Immature natural killer cell (primary cell): Measurements from ENCODE around the gene CCR9. TPM values are rescaled to one million over a fixed set of nuclear protein-coding genes. Genes with fewer than 3 reads are reported as not detected.
"Not testable (repeated sequence)": the region's sequence is repeated elsewhere in the genome, so short reads cannot be mapped to it uniquely, and the experiment has no call there.

ENCODE experiments used
- DNase-seq, 3 donors: peaks; one replicate each; pipeline ENCODE4 v3.0.0; 2022; ENCODE audit warnings: mixed read lengths in 1 of 3
- H3K27ac Mint-ChIP-seq, 6 donors: one replicate each; pipeline ENCODE4 v1.8.0; 2020; ENCODE audit warnings: mixed read lengths in 6 of 6, mild to moderate bottlenecking in 5 of 6, inconsistent platforms in 4 of 6, moderate library complexity in 3 of 6
- H3K27me3 Mint-ChIP-seq, 3 donors: one replicate each; pipeline ENCODE4 v1.8.0; 2020 to 2021; ENCODE audit warnings: low read depth in 3 of 3, mild to moderate bottlenecking in 3 of 3, mixed read lengths in 3 of 3, moderate library complexity in 3 of 3, inconsistent platforms in 1 of 3
- H3K36me3 Mint-ChIP-seq, 3 donors: one replicate each; pipeline ENCODE4 v1.8.0; 2020; ENCODE audit warnings: mixed read lengths in 3 of 3, inconsistent platforms in 2 of 3, mild to moderate bottlenecking in 2 of 3
- H3K4me1 Mint-ChIP-seq, 2 donors: one replicate each; pipeline ENCODE4 v1.8.0; 2020; ENCODE audit warnings: inconsistent platforms in 2 of 2, mild to moderate bottlenecking in 2 of 2, mixed read lengths in 2 of 2, moderate library complexity in 1 of 2
- H3K4me3 Mint-ChIP-seq, 5 donors: one replicate each; pipeline ENCODE4 v1.8.0; 2020; ENCODE audit warnings: mild to moderate bottlenecking in 5 of 5, mixed read lengths in 5 of 5, inconsistent platforms in 3 of 5, moderate library complexity in 3 of 5
- H3K9me3 Mint-ChIP-seq, 6 donors: one replicate each; pipeline ENCODE4 v1.8.0; 2020; ENCODE audit warnings: mild to moderate bottlenecking in 6 of 6, mixed read lengths in 6 of 6, inconsistent platforms in 4 of 6, moderate library complexity in 3 of 6
- polyA plus RNA-seq, 3 donors: library from polyadenylated mRNA; unstranded; fragments of 300-500 nt; fragmentation: Illumina TruSeq; gene quantifications; one replicate each; pipeline ENCODE4 v1.2.3, GENCODE V29; 2021

The CCR9 gene, protein sequence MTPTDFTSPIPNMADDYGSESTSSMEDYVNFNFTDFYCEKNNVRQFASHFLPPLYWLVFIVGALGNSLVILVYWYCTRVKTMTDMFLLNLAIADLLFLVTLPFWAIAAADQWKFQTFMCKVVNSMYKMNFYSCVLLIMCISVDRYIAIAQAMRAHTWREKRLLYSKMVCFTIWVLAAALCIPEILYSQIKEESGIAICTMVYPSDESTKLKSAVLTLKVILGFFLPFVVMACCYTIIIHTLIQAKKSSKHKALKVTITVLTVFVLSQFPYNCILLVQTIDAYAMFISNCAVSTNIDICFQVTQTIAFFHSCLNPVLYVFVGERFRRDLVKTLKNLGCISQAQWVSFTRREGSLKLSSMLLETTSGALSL
- polyA plus RNA-seq, result not detected

DNA sequence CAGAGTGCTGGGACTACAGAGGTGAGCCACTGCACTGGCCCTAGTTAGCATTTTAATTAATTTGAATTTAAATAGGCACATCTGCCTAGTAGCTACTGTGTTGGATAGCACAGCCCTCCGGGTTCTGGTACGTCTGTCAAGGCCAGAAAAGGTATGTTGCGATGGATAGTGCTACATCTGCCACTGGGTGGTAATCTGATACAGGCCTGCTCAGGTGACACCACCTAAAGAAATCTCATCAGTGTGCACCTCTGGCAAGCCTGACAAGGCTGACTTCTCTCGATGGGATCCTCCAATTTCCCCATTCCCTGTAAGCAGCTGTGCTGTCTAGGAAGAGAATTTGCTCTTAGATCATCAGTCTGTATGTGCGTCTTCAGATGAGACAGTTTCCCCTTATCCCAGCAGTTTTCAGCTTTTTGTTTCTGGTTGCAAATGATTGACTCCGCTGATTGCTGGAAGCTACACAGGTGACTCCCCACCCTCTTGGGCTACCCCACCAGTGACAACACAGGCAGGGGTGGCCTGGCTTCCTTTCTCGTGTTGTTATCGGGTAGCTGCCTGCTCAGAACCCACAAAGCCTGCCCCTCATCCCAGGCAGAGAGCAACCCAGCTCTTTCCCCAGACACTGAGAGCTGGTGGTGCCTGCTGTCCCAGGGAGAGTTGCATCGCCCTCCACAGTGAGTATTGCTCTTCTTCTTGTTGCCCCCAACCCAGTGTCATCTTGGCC lies at the start of gene CCR9:
Gene CCR9 (plus strand): TSS at position 565 of the 727 bp plus-strand sequence. CDS start 8,391 bp downstream, outside the sequence.
- Mint-ChIP-seq H3K27me3 (peaks cover 12 to 15% (median 13%) of the 10 kb centered on the region in 3 donors), H3K9me3 (no peaks in the 10 kb centered on the region)

DNA sequence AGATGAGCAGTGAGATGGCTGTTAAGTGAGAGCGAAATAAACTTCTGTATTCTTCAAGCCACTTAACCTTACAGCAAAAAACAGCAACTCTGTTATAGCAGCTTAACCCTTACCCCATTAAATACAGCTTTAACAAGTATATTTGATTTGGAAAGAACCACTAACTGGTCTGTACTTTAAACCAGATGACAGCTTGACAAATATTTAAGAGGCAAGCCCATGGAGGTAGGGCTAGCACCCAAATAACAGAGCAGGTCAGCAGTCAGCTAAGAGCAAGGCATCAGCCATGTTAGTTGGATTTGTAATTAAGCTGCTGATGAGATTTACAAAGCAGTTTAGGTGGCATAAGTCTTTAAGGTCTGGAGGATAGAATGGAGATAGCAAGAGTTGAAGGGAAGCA lies 47.9 kb upstream of the CCR9 start:
- no peak overlapping the region for H3K4me3 Mint-ChIP-seq
- H3K27me3 Mint-ChIP-seq, result peaks cover 7 to 9% (median 8%) of the 10 kb centered on the region in 3 donors
- H3K4me1 Mint-ChIP-seq, result peaks cover 20 to 26% of the 10 kb centered on the region in 2 donors
- DNase-seq, result no peak
- H3K27ac Mint-ChIP-seq, result no peak overlapping the region
- H3K36me3 Mint-ChIP-seq, result peaks cover 12 to 24% (median 20%) of the 10 kb centered on the region in 3 donors
- no peaks in the 10 kb centered on the region for H3K9me3 Mint-ChIP-seq

More for the DNA sequence above, at the start of gene CCR9:
- Mint-ChIP-seq H3K36me3 (peaks cover 4 to 15% (median 5%) of the 10 kb centered on the region in 3 donors), H3K27ac (peak within 1 kb of the TSS in 1 of 6 donors; percentile 34), H3K4me1 (peaks cover 15 to 20% of the 10 kb centered on the region in 2 donors), H3K4me3 (no peak within 1 kb of the TSS)
- no peak for DNase-seq

DNA sequence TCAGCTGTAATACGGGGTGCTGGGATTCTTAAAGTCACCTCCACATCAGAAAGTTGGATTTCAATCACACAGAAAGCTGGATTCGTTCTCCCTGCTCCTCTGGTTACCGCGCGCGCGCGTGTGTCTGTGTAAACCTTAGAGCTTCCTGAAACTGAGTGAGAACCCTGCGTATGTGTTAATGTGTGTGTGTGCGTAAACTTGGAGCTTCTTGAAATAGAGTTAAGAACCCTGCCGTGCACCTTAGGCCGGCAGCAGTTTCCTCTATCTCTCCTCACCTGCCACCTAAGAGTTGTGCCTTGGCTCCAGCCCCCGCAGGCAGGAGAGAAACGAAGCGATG lies 45.0 kb upstream of the CCR9 start:
- Mint-ChIP-seq H3K4me3 (peak overlapping the region; percentile 93 to 96 (median 94)), H3K9me3 (no peaks in the 10 kb centered on the region), H3K36me3 (peaks cover 0 to 12% (median 10%) of the 10 kb centered on the region in 3 donors), H3K27me3 (peaks cover 7 to 9% (median 8%) of the 10 kb centered on the region in 3 donors), H3K4me1 (peaks cover 22 to 40% of the 10 kb centered on the region in 2 donors), H3K27ac (peak overlapping the region; percentile 95 to 97 (median 96))
- DNase-seq, result no peak

DNA sequence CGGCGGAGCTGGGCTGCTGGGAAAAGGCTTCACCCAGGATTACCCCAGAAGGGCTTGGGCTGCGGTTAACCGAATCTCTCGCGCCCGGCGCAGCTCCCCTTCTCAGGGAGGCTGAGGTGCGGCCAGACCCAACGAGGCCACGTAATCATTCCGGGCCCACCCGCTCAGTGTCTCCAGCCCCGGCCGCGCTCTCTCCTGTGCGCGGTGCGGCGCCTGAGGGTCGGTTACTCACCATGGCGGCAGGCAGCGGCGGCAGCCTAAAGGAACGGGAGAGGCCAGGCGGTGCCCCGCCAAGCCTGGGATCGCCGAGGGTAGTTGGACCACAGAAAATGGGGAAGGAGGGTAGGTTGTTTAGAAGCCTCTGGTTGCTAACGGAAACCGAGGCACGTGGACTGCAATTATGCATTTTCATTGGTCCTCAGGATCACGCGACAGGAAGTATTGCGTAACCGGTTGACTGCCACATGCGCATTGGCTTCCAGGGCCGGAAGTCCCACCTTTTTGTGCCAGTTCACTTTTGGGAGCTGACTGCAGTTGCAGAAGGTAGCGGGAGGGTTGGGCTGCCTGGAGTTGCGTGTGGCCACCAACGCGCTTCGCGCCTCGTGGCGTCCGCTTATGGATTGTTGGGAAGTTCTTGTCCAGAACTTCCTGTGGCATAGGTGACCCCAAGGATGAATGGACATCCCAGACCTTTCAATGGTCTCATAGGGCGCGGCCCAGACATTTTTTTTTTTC lies 44.4 kb upstream of the CCR9 start, which contains the start of gene LZTFL1:
Gene LZTFL1 (minus strand): TSS at position 363 of the 735 bp plus-strand sequence. CDS start 128 bp downstream, at position 235.
- Mint-ChIP-seq H3K36me3 (peaks cover 0 to 12% (median 5%) of the 10 kb centered on the region in 3 donors), H3K27me3 (peaks cover 7 to 9% (median 8%) of the 10 kb centered on the region in 3 donors), H3K9me3 (no peaks in the 10 kb centered on the region), H3K27ac (peak within 1 kb of the TSS; percentile 95 to 97 (median 96)), H3K4me1 (peaks cover 22 to 40% of the 10 kb centered on the region in 2 donors), H3K4me3 (peak within 1 kb of the TSS; percentile 93 to 96 (median 94))
- peak; percentile 89 to 91 (median 90) for DNase-seq

DNA sequence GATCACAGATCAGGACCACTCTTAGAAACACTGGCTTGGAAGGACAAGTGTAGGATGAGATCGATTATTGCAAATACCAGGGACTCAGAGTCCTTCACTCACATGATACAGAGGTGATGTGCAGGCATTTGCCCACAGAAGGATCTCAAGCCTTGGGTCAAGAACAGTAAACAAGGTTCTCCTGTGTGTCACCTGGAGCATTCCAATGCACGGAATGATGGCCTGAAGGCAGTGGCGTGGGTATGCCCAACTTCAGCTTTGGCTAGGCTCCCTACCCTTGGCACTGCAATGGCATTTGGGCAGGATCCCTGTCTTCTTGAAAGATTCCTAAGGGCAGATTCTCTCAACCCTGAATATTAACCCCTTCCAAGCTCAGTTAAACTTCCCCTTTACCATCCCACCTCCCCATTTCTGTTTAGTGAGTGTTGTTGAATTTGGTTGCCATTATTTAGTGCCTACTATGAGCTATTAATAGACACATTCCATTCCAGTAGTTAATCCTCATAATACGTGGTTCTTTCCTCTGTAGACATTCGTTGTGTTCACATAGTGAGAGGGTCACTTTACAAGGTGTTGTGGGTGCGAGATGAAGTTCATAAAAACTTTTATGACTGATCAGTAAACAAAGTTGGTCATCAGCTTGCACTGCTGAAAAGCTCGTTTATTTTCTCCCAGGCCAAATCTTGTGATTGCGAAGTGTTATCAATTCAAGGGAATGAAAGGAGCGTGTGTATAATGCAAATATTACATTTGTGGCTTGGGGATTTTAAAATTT lies 43.3 kb upstream of the CCR9 start:
- H3K27me3 Mint-ChIP-seq, result peaks cover 7 to 9% (median 8%) of the 10 kb centered on the region in 3 donors

DNA sequence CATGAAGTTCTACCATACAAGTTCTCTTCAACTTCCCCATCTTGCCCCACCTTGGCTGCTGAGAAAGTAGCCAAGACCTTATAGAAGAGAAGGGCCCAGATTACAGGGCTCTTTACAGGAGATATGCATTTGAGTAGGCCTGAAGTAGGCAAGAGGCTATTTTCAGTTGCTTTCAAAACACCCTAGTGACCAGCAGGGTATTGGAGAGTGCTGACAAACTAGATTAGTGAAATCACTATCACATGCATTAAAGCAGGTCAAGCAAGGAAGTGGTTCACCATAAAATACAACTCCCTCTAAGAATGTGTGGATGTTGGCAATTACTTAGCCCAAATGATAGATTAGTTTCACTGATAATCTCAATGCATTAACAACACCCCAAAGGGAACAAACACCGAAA lies 41.7 kb upstream of the CCR9 start:
- Mint-ChIP-seq H3K27me3 (peaks cover 7 to 8% (median 8%) of the 10 kb centered on the region in 3 donors), H3K4me1 (peaks cover 22 to 40% of the 10 kb centered on the region in 2 donors), H3K4me3 (peak overlapping the region in 1 of 5 donors; percentile 9), H3K9me3 (no peaks in the 10 kb centered on the region), H3K27ac (peak overlapping the region in 4 of 6 donors; percentile 6 to 62 (median 32)), H3K36me3 (peaks cover 0 to 12% (median 5%) of the 10 kb centered on the region in 3 donors)
- peak in 2 of 3 donors; percentile 14 to 15 for DNase-seq

More for the DNA sequence above, 43.3 kb upstream of the CCR9 start:
- H3K36me3 Mint-ChIP-seq, result peaks cover 0 to 12% (median 4%) of the 10 kb centered on the region in 3 donors
- DNase-seq, result no peak
- H3K4me1 Mint-ChIP-seq, result peaks cover 22 to 40% of the 10 kb centered on the region in 2 donors
- no peaks in the 10 kb centered on the region for H3K9me3 Mint-ChIP-seq
- H3K27ac Mint-ChIP-seq, result peak overlapping the region in 5 of 6 donors; percentile 95 to 97 (median 96)
- peak overlapping the region; percentile 93 to 96 (median 94) for H3K4me3 Mint-ChIP-seq

DNA sequence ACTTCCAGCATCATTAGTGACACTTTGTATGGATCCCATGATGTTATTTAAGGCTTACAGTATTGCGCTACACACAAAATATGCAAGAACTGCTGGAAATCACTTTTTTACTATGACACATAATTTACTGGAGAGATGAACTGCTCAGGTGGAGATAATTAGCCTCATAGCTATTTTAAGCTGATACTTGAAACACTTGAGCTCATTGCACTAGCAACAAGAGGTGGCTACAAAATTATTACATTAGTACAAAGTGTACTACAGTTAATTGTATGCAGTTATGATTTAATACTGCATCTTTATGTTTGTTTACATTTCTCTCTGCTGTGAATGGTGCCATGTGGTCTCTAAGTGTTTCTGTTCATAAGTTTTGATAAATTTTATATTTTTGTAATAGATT lies 38.0 kb upstream of the CCR9 start:
- H3K9me3 Mint-ChIP-seq, result no peaks in the 10 kb centered on the region
- no peak for DNase-seq
- H3K27ac Mint-ChIP-seq, result no peak overlapping the region
- peaks cover 7 to 28% of the 10 kb centered on the region in 2 donors for H3K4me1 Mint-ChIP-seq
- H3K4me3 Mint-ChIP-seq, result no peak overlapping the region
- peaks cover 0 to under 1% (median 0%) of the 10 kb centered on the region in 3 donors for H3K27me3 Mint-ChIP-seq
- peaks cover 0 to 25% (median 12%) of the 10 kb centered on the region in 3 donors for H3K36me3 Mint-ChIP-seq

DNA sequence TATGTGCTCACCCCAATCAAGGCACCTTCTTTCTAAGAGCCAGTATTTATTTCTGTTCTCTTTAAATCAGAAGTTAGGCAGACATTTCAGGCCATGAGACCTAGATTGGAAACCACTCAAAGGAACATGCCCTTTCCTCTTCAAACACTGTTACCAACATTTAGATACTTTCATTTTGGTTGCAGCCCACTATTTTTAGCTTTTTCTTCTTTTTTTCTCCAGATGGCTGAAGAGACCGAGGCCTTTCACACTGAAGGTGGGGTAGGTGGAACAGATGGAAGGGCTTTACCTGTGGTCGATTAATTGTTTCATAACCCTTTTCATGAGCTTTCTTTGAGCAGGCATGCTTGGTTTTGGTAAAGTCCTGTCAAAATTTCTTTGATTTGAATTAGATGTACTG lies 33.5 kb upstream of the CCR9 start:
- Mint-ChIP-seq H3K9me3 (no peaks in the 10 kb centered on the region), H3K4me1 (peaks cover 5 to 14% of the 10 kb centered on the region in 2 donors), H3K36me3 (peaks cover 3 to 26% (median 21%) of the 10 kb centered on the region in 3 donors), H3K27ac (peak overlapping the region in 3 of 6 donors; percentile 15 to 43 (median 20)), H3K4me3 (peak overlapping the region in 1 of 5 donors; percentile 48), H3K27me3 (peaks cover 0 to 5% (median 0%) of the 10 kb centered on the region in 3 donors)
- DNase-seq, result no peak

DNA sequence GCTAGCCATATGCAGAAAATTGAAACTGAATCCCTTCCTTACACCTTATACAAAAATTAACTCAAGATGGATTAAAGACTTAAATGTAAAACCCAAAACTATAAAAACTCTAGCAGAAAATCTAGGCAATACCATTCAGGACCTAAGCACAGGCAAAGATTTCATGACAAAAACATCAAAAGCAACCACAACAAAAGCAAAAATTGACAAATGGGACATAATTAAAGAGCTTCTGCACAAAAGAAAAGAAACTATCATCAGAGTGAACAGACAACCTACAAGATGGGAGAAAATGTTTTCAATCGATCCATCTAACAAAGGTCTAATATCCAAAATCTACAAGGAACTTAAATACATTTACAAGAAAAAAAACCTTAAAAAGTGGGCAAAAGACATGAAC lies 30.0 kb upstream of the CCR9 start:
- DNase-seq, H3K4me3 Mint-ChIP-seq, H3K27me3 Mint-ChIP-seq, H3K9me3 Mint-ChIP-seq: not testable (repeated sequence)
- H3K36me3 Mint-ChIP-seq, result peaks cover 3 to 19% (median 18%) of the 10 kb centered on the region in 3 donors
- H3K27ac Mint-ChIP-seq, result peak overlapping the region in 1 of 6 donors; percentile 7
- H3K4me1 Mint-ChIP-seq, result peaks cover 5 to 14% of the 10 kb centered on the region in 2 donors

DNA sequence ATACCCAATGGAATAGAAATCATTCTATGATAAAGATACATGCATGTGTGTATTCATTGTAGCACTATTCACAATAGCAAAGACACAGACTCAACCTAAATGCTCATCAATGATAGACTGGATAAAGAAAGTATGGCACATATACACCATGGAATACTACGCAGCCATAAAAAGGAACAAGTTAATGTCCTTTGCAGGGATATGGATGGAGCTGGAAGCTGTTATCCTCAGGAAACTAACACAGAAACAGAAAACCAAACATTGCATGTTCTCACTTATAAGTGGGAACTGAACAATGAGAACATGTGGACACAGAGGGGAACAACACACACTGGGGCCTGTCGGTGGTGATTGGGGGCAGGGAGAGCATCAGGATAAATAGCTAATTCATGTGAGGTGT lies 29.3 kb upstream of the CCR9 start:
- H3K27ac Mint-ChIP-seq, result peak overlapping the region in 1 of 6 donors; percentile 19
- not testable (repeated sequence) for H3K27me3 Mint-ChIP-seq, H3K9me3 Mint-ChIP-seq, DNase-seq, H3K4me3 Mint-ChIP-seq
- peaks cover 3 to 15% (median 15%) of the 10 kb centered on the region in 3 donors for H3K36me3 Mint-ChIP-seq
- H3K4me1 Mint-ChIP-seq, result peaks cover 5 to 11% of the 10 kb centered on the region in 2 donors

DNA sequence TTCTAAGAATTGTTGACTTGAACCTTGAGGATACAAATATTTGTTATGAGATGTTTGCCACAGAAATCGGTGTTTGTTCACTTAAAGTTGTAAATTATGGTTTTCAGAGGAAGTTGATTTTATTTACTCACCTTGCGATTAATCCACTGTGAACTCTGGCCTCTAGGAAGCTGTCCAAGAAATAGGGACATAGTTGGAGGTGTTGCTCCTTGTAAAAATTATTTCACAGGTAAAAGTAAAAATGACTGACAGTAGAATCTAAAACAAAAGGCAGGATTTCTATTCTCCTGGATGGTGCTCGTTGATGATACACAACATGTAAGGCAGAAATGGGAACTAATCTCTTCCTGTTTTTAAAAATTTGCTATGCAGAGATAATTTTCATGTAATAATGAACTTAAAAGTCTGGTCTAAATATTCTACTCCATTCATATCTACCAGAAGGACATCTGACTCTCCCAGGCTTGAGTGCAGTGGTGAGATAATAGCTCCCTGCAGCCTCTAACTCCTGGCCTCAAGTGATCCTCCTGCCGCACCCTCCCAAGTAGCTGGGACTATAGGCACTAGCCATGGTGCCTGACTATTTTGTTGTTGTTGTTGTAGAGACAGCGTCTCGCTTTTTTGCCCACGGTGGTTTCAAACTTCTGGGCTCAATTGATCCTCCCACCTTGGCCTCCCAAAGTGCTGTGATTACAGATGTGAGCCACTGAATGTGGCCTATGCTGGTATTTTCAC lies 27.4 kb upstream of the CCR9 start:
- H3K27me3 Mint-ChIP-seq, result peaks cover 0 to 3% (median 0%) of the 10 kb centered on the region in 3 donors
- peaks cover 0 to 4% (median 0%) of the 10 kb centered on the region in 6 donors for H3K9me3 Mint-ChIP-seq
- DNase-seq, result no peak
- H3K4me3 Mint-ChIP-seq, result no peak overlapping the region
- H3K36me3 Mint-ChIP-seq, result peaks cover 5 to 23% (median 16%) of the 10 kb centered on the region in 3 donors
- H3K4me1 Mint-ChIP-seq, result peaks cover 0 to under 1% of the 10 kb centered on the region in 2 donors
- H3K27ac Mint-ChIP-seq, result no peak overlapping the region

DNA sequence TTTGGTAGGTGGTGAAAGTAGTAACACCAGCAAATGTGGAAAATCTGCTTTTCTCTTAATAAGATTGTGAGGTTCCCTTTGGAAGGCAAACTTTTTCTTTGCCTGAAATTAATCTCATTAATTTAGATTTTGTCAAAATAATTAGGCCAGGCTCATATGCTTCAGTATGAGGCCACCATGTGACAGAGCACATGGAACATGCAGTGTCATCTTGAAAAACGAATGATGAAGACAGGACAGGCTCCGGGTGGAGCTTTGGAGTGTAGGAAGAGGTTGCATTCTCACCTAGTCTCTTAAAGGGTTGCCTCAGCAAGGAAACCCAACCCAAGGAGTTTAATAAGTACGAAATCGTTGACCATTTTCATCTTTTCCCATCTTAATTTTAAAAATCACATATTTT lies 25.9 kb upstream of the CCR9 start:
- Mint-ChIP-seq H3K27ac (no peak overlapping the region), H3K27me3 (peaks cover 0 to 3% (median 0%) of the 10 kb centered on the region in 3 donors), H3K9me3 (peaks cover 0 to 4% (median 0%) of the 10 kb centered on the region in 6 donors), H3K4me1 (peaks cover 8 to 16% of the 10 kb centered on the region in 2 donors), H3K4me3 (no peak overlapping the region), H3K36me3 (peaks cover 5 to 19% (median 9%) of the 10 kb centered on the region in 3 donors)
- no peak for DNase-seq
